AG09319 (cell line): Measurements from ENCODE around the gene APOBEC3A.
"Not testable (repeated sequence)": the region's sequence is repeated elsewhere in the genome, so short reads cannot be mapped to it uniquely, and the experiment has no call there.

Experiments used
- DNase-seq: peaks from one replicate; pipeline ENCODE4 v3.0.0-alpha.2; 2010; ENCODE audit warnings: low read depth; ENCODE audit errors: extremely low read depth
- CTCF ChIP-seq: IDR thresholded peaks from 2 replicates; pipeline ENCODE4 v1.5.1; 2011; ENCODE audit warnings: low read depth, mild to moderate bottlenecking, inconsistent platforms, low read length, moderate library complexity

APOBEC3A gene

DNA sequence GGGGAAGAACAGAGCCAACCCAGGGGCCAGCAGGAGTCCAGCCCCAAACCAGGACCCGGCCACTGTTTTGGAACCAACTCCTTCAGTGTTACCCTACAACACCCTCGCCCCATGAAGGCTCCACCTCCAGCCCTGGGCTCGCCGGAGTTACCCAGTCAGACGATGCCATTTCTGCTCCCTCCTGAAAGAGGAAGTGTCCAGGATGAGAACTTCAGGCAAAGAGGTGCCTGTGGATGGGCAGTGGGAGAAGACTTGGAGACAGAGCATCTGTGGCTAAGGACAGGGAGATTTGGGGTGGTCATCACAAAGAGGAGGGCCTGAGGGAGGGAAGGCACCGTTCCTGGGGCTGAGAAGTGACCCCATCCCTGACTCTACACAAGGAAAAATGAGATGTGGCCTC, 38.7 kb downstream of the APOBEC3A start:
- no peak for TF ChIP-seq CTCF
- DNase-seq = no peak

DNA sequence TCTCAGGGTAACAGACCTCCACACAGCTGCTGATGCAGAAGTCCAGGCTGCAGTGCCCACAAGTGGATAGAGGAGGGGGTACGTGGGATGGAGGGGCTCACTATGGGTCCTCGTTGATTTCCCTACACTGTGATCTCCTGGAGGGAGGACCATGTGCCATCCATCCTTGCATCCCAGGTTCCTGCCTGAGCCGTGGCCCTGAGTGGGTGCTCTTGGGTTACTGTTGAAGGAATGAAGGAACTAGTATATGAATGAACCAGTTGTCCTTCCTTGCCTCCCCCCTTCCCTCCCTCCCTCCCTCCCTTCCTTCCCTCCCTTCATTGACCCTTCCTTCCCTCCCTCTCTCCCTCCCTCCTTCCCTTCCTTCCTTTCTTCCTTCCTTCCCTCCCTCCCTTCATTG, 40.1 kb downstream of the APOBEC3A start:
- DNase-seq = no peak
- no peak for TF ChIP-seq CTCF

GRCh38 chr22:39003165-39003638, 45.8 kb downstream of the APOBEC3A start:
- TF ChIP-seq CTCF = peak; percentile 73
- DNase-seq = peak; percentile 78

- DNase-seq = no peak
Measured at GRCh38 chr22:39007177-39007576, 49.8 kb downstream of the APOBEC3A start.

DNA sequence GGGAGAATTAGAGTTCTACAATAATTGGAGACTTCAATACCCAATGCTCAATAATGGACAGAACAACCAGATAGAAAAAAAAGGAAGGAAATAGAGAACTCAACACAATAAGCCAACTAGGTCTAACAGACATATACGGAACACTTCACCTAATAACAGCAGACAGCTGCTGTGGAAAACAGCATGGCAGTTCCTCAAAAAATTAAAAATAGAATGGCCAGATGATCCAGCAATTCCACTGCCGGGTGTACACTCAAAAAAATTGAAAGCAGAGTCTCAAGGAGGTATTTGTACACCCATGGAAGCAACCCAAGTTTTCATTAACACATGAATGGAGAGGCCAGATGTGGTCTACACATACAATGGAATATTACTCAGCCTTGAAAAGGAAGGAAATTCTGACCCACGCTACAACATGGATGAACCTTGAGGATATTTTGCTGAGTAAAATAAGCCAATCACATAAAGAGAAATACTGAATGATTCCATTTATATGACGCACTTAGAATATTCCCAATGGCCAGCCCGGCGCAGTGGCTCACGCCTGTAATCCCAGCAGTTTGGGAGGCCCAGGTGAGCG, 51.0 kb downstream of the APOBEC3A start:
- DNase-seq = not testable (repeated sequence)

More at GRCh38 chr22:39007177-39007576, 49.8 kb downstream of the APOBEC3A start:
- no peak for TF ChIP-seq CTCF

DNA sequence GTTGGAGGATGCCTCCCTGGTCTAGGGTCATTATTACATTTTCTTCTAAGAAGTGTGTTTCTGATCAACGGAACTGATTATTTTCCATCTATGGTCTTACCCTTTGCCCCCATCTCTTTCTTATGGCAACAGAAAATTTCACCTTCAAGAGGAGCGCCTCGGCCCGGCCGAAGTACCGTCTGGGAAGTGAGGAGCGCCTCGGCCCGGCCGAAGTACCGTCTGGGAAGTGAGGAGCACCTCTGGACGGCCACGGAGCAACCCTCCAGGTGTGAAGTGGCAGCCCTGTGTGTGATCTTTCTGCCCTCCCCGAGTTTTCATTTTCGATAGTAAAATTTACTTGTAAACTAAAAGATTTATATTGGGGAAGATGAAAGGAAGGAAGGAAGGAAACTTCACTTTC, 53.5 kb downstream of the APOBEC3A start:
- DNase-seq = no peak
- no peak for TF ChIP-seq CTCF
